H1 (cell line): ENCODE results near the gene TRAK1. TPM values are rescaled to one million over a fixed set of nuclear protein-coding genes. Genes with fewer than 3 reads are reported as not detected.

Experiments used
- ASH2L ChIP-seq: fragments of 200-600, 300-600 bp; sonication (generic); IDR thresholded peaks from one replicate; pipeline ENCODE4 v1.7.1; 2017; ENCODE audit warnings: low read length
- CBX5 ChIP-seq: fragments of 300-800, 300-1000 bp; sonication (generic); IDR thresholded peaks from 2 replicates; pipeline ENCODE4 v1.7.1; 2016; ENCODE audit warnings: antibody characterized with exemption, low read length, low read depth
- CTBP2 ChIP-seq: IDR thresholded peaks from 2 replicates; pipeline ENCODE4 v1.7.0; 2011; ENCODE audit warnings: borderline replicate concordance, mild to moderate bottlenecking, moderate library complexity, mixed read lengths, low read length; ENCODE audit not compliant: insufficient read depth, insufficient read length
- HDAC6 ChIP-seq: IDR thresholded peaks from one replicate; pipeline ENCODE4 v1.7.1; 2012; ENCODE audit warnings: low read depth, mild to moderate bottlenecking, inconsistent platforms, low read length, moderate library complexity
- KDM4A ChIP-seq: IDR thresholded peaks from one replicate; pipeline ENCODE4 v1.7.1; 2012; ENCODE audit warnings: low read depth, mild to moderate bottlenecking, moderate library complexity, low read length, inconsistent platforms; ENCODE audit not compliant: severe bottlenecking
- MAFK ChIP-seq: IDR thresholded peaks from 2 replicates; pipeline ENCODE4 v1.6.1; 2012; ENCODE audit warnings: low read depth, mild to moderate bottlenecking, improper control_type of control experiment, low read length
- POLR2AphosphoS5 ChIP-seq: IDR thresholded peaks from 2 replicates; pipeline ENCODE4 v1.6.1; 2011; ENCODE audit warnings: low read depth, low read length
- SIX5 ChIP-seq: IDR thresholded peaks from 2 replicates; pipeline ENCODE4 v1.6.1; 2011; ENCODE audit warnings: mild to moderate bottlenecking, low read depth, low read length
- SP4 ChIP-seq: IDR thresholded peaks from 2 replicates; pipeline ENCODE4 v1.6.1; 2012; ENCODE audit warnings: low read length, inconsistent platforms
- polyA plus RNA-seq, 7 experiments: library from polyadenylated mRNA; depleted of rRNA in 3 of 7; stranded (reverse) in 5 of 7; unstranded in 2 of 7; fragments of >200 nt in 5 of 7; fragments of 200-250 nt in 2 of 7; gene quantifications; 1 replicate in 5 of 7; 2 replicates in 1 of 7; 4 replicates in 1 of 7; pipeline versions ENCODE4 v1.2.1 to v1.2.3, GENCODE V29; 2011 to 2013; ENCODE audit warnings: missing spikeins in 2 of 7, mixed read lengths in 2 of 7
- total RNA-seq: library from RNA; stranded (reverse); fragmentation: NEBNext Ultra II Directional; extraction: Animal tissue kit (Norgen Biotek cat#: 25700); gene quantifications from 2 replicates; pipeline ENCODE4 v1.2.1, GENCODE V29; 2021

Gene TRAK1
- total and polyA plus RNA-seq, 2 of the 8 experiments (the other 6 are each of a cell fraction or from before 2014, with no cell fraction given), result 21.3 to 32.7 TPM

- TF ChIP-seq CTBP2, result no peak
- no peak for TF ChIP-seq HDAC6
- TF ChIP-seq SIX5, result 0 out of 2 replicates have a peak, but pooled peaks have one; percentile 9
- TF ChIP-seq SP4, result 0 out of 2 replicates have a peak, but pooled peaks have one; percentile 64
- TF ChIP-seq CBX5, result no peak
- TF ChIP-seq POLR2AphosphoS5, result peak; percentile 67
- TF ChIP-seq KDM4A, result peak; percentile 53
- peak; percentile 69 for TF ChIP-seq ASH2L
- no peak for TF ChIP-seq MAFK
Observed at GRCh38 chr3:42159706-42160472, 68.7 kb downstream of the TRAK1 start (continued).
